K562 (cell line): ENCODE results near the gene TIGD7. TPM values are rescaled to one million over a fixed set of nuclear protein-coding genes. Genes with fewer than 3 reads are reported as not detected.

ENCODE experiments used
- ADNP ChIP-seq: fragments of 200-800 bp; sonication (Bioruptor generic); IDR thresholded peaks from 2 replicates; pipeline ENCODE4 v1.6.1; 2016; ENCODE audit warnings: missing genetic modification characterization, missing compliant biosample characterization
- CBX1 ChIP-seq: sonication (generic); IDR thresholded peaks from 2 replicates; pipeline ENCODE4 v1.6.1; 2016; ENCODE audit warnings: antibody characterized with exemption, low read depth, mild to moderate bottlenecking
- CEBPG ChIP-seq, 3 experiments: fragments of 200-800 bp in 1 of 3; sonication (Bioruptor generic) in 1 of 3; sonication (generic) in 1 of 3; formaldehyde crosslinking in 1 of 3; IDR thresholded peaks in 2 of 3; conservative IDR thresholded peaks in 1 of 3; 2 replicates each; pipeline versions ENCODE4 v1.6.1 to v1.8.0; 2016 to 2022; ENCODE audit warnings: missing compliant biosample characterization in 2 of 3, missing genetic modification characterization in 2 of 3, mild to moderate bottlenecking in 1 of 3, missing genetic modification reagents in 1 of 3
- CHD1 ChIP-seq: fragments of 200-600 bp; sonication (generic); IDR thresholded peaks from one replicate; pipeline ENCODE4 v1.6.1; 2012; ENCODE audit warnings: mild to moderate bottlenecking, moderate library complexity, low read length, inconsistent platforms
- CXXC5 ChIP-seq: fragments of 250-450 bp; sonication (Bioruptor Pico); IDR thresholded peaks from 2 replicates; pipeline ENCODE4 v1.8.0; 2022; ENCODE audit warnings: inconsistent platforms, mild to moderate bottlenecking, moderate library complexity
- DMBX1 ChIP-seq: fragments of 250-450 bp; sonication (Bioruptor Pico); IDR thresholded peaks from 2 replicates; pipeline ENCODE4 v1.8.0; 2022; ENCODE audit warnings: inconsistent platforms, mild to moderate bottlenecking, moderate library complexity, borderline replicate concordance
- HDAC2 ChIP-seq: fragments of 450-650 bp; IDR thresholded peaks from 2 replicates; pipeline ENCODE4 v1.6.1; 2016; ENCODE audit warnings: mild to moderate bottlenecking
- KDM1A ChIP-seq, 2 experiments: fragments of 450-650 bp; IDR thresholded peaks; 2 replicates each; pipeline ENCODE4 v1.6.1; 2016; ENCODE audit warnings: mild to moderate bottlenecking in 2 of 2
- MEF2A ChIP-seq: IDR thresholded peaks from 2 replicates; pipeline ENCODE4 v1.6.1; 2011; ENCODE audit warnings: low read depth, mild to moderate bottlenecking, low read length, moderate library complexity; ENCODE audit not compliant: control insufficient read depth
- NCOA1 ChIP-seq: fragments of 450-650 bp; IDR thresholded peaks from 2 replicates; pipeline ENCODE4 v1.6.1; 2016; ENCODE audit warnings: low read depth
- NFRKB ChIP-seq: fragments of 450-650 bp; IDR thresholded peaks from 2 replicates; pipeline ENCODE4 v1.6.1; 2016; ENCODE audit warnings: low read depth
- SUPT5H ChIP-seq: fragments of 450-650 bp; IDR thresholded peaks from 2 replicates; pipeline ENCODE4 v1.6.1; 2016
- TCFL5 ChIP-seq: fragments of 250-450 bp; sonication (Bioruptor Pico); conservative IDR thresholded peaks from 2 replicates; pipeline ENCODE4 v1.6.1; 2021; ENCODE audit warnings: mild to moderate bottlenecking, moderate library complexity, matching md5 sums
- TEAD4 ChIP-seq, 2 experiments: sonication (generic) in 1 of 2; formaldehyde crosslinking in 1 of 2; IDR thresholded peaks; 2 replicates each; pipeline versions ENCODE4 v1.6.1 to v1.8.0; 2012 to 2022; ENCODE audit warnings: borderline replicate concordance in 1 of 2, inconsistent platforms in 1 of 2, low read length in 1 of 2, mild to moderate bottlenecking in 1 of 2, missing genetic modification reagents in 1 of 2
- TRIM24 ChIP-seq, 2 experiments: fragments of 450-650 bp; IDR thresholded peaks; 2 replicates each; pipeline ENCODE4 v1.6.1; 2016
- ZNF232 ChIP-seq: sonication (generic); formaldehyde crosslinking; IDR thresholded peaks from 2 replicates; pipeline ENCODE4 v1.8.0; 2022; ENCODE audit warnings: mild to moderate bottlenecking, missing genetic modification reagents
- ZNF707 ChIP-seq: fragments of 250-450 bp; sonication (Bioruptor Pico); conservative IDR thresholded peaks from 2 replicates; pipeline ENCODE4 v1.8.0; 2022; ENCODE audit warnings: inconsistent platforms, mild to moderate bottlenecking, moderate library complexity
- polyA plus RNA-seq, 8 experiments: library from polyadenylated mRNA; depleted of rRNA in 4 of 8; stranded (reverse) in 5 of 8; unstranded in 3 of 8; fragments of >200 nt; fragmentation: Nextera tagmentation in 2 of 8; fragmentation: Illumina TruSeq in 1 of 8; extraction: Ambion mirVana in 2 of 8; extraction: Trizol in 1 of 8; gene quantifications; 2 replicates each; pipeline versions ENCODE4 v1.2.1 to v1.2.3, GENCODE V29; 2011 to 2014; ENCODE audit warnings: inconsistent platforms in 1 of 8, missing spikeins in 1 of 8
- total RNA-seq, 7 experiments: library from RNA; depleted of rRNA in 6 of 7; stranded (reverse); fragments of >200 nt in 6 of 7; fragmentation: Illumina TruSeq in 2 of 7; extraction: Trizol in 2 of 7; gene quantifications; 2 replicates each; pipeline versions ENCODE4 v1.2.1 to v1.2.3, GENCODE V29; 2011 to 2021; ENCODE audit warnings: low replicate concordance in 1 of 7
- TF ChIP-seq, protein P1 (sequence below): fragments of 250-450 bp; sonication (Bioruptor Pico); IDR thresholded peaks from 2 replicates; pipeline ENCODE4 v1.5.1; 2021; ENCODE audit warnings: mild to moderate bottlenecking
- TF ChIP-seq, protein P2 (sequence below): fragments of 250-450 bp; sonication (Bioruptor Pico); IDR thresholded peaks from 2 replicates; pipeline ENCODE4 v1.9.0; 2021; ENCODE audit warnings: mild to moderate bottlenecking
- TF ChIP-seq, protein P3 (sequence below), 3 experiments: fragments of 200-800 bp in 1 of 3; sonication (Bioruptor generic) in 1 of 3; sonication (generic) in 1 of 3; formaldehyde crosslinking in 1 of 3; IDR thresholded peaks; 2 replicates each; pipeline versions ENCODE4 v1.6.1 to v1.8.0; 2016 to 2022; ENCODE audit warnings: mild to moderate bottlenecking in 2 of 3, missing compliant biosample characterization in 2 of 3, missing genetic modification characterization in 2 of 3, missing genetic modification reagents in 1 of 3
- TF ChIP-seq, protein P4 (sequence below): fragments of 450-650 bp; IDR thresholded peaks from 2 replicates; pipeline ENCODE4 v1.6.1; 2018; ENCODE audit warnings: mild to moderate bottlenecking, low read depth; ENCODE audit not compliant: partially characterized antibody
- TF ChIP-seq, protein P5 (sequence below), 2 experiments: fragments of 250-450 bp in 1 of 2; fragments of 450-650 bp in 1 of 2; sonication (Bioruptor Pico) in 1 of 2; IDR thresholded peaks; 2 replicates each; pipeline versions ENCODE4 v1.6.1 to v1.8.0; 2016 to 2021; ENCODE audit warnings: mild to moderate bottlenecking in 2 of 2, moderate library complexity in 2 of 2, missing compliant biosample characterization in 1 of 2, missing genetic modification characterization in 1 of 2

Gene TIGD7
- total and polyA plus RNA-seq, 9 of the 15 experiments (the other 6 are each of a cell fraction or from before 2014, with no cell fraction given): 0.84 to 10.7 (median 6.7) TPM

DNA sequence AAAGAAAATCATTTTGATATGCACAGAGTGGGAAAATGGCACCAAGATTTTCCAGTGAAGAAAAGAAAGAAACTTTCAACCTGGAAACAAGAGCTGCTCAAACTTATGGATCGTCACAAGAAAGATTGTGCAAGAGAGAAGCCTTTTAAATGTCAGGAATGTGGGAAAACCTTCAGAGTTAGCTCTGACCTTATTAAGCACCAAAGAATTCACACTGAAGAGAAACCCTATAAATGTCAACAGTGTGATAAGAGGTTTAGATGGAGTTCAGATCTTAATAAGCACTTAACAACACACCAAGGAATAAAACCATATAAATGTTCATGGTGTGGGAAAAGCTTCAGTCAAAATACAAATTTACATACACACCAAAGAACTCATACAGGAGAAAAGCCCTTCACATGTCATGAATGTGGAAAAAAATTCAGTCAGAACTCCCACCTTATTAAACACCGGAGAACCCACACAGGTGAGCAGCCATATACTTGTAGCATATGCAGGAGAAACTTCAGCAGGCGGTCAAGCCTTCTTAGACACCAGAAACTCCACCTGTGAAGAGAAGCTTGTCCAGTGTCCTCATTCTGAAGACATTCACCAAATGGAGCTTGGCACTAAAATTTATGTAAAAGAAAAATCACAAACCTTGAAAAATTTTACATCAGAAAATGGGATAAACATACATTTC lies 12.2 kb upstream of the TIGD7 start (continued):
- TF ChIP-seq CHD1: no peak
- no peak for TF ChIP-seq ZNF707 (CRISPR knock-in tag)
- peak; percentile 51; the same call in 1 of the 2 replicates for TF ChIP-seq HDAC2
- peak; percentile 78 for TF ChIP-seq TEAD4 (IDR thresholded peaks at IDR 0.05; ENCODE audit: low read length)
- TF ChIP-seq TEAD4 (CRISPR knock-in tag; IDR thresholded peaks at IDR 0.05; ENCODE audit: borderline replicate concordance): no peak
- TF ChIP-seq ADNP (tag): 0 out of 2 replicates have a peak, but pooled peaks have one; percentile 40
- no peak for TF ChIP-seq CEBPG (CRISPR knock-in tag; IDR thresholded peaks at IDR 0.05)
- TF ChIP-seq CEBPG (tag; conservative IDR thresholded peaks at IDR 0.05 in 1 of 2, IDR thresholded peaks at IDR 0.05 in 1 of 2): peak in 1 of 2 experiments; percentile 41; a peak in 1 of 4 replicates
- TF ChIP-seq CBX1: peak; percentile 87
- peak; percentile 94 for TF ChIP-seq NFRKB
- TF ChIP-seq, protein P1, sequence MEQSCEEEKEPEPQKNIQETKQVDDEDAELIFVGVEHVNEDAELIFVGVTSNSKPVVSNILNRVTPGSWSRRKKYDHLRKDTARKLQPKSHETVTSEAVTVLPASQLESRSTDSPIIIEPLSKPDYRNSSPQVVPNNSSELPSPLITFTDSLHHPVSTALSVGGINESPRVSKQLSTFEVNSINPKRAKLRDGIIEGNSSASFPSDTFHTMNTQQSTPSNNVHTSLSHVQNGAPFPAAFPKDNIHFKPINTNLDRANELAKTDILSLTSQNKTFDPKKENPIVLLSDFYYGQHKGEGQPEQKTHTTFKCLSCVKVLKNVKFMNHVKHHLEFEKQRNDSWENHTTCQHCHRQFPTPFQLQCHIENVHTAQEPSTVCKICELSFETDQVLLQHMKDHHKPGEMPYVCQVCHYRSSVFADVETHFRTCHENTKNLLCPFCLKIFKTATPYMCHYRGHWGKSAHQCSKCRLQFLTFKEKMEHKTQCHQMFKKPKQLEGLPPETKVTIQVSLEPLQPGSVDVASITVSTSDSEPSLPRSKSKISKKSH (CRISPR knock-in tag): peak; percentile 99
- TF ChIP-seq DMBX1 (CRISPR knock-in tag): 0 out of 2 replicates have a peak, but pooled peaks have one; percentile 22
- TF ChIP-seq KDM1A (IDR thresholded peaks at IDR 0.05): peak in 1 of 2 experiments; percentile 71; a peak in 2 of 4 replicates
- TF ChIP-seq, protein P2, sequence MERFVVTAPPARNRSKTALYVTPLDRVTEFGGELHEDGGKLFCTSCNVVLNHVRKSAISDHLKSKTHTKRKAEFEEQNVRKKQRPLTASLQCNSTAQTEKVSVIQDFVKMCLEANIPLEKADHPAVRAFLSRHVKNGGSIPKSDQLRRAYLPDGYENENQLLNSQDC: no peak
- peak; percentile 47 to 90 for TF ChIP-seq TRIM24 (IDR thresholded peaks at IDR 0.05)
- TF ChIP-seq, protein P3, sequence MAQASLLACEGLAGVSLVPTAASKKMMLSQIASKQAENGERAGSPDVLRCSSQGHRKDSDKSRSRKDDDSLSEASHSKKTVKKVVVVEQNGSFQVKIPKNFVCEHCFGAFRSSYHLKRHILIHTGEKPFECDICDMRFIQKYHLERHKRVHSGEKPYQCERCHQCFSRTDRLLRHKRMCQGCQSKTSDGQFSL (CRISPR knock-in tag; IDR thresholded peaks at IDR 0.05): no peak
- TF ChIP-seq, protein P3 (tag; IDR thresholded peaks at IDR 0.05): 0 out of 4 replicates have a peak, but pooled peaks of 1 of the 2 experiments have one; percentile 40
- TF ChIP-seq ZNF232 (CRISPR knock-in tag): no peak
- no peak for TF ChIP-seq NCOA1
- TF ChIP-seq, protein P4, sequence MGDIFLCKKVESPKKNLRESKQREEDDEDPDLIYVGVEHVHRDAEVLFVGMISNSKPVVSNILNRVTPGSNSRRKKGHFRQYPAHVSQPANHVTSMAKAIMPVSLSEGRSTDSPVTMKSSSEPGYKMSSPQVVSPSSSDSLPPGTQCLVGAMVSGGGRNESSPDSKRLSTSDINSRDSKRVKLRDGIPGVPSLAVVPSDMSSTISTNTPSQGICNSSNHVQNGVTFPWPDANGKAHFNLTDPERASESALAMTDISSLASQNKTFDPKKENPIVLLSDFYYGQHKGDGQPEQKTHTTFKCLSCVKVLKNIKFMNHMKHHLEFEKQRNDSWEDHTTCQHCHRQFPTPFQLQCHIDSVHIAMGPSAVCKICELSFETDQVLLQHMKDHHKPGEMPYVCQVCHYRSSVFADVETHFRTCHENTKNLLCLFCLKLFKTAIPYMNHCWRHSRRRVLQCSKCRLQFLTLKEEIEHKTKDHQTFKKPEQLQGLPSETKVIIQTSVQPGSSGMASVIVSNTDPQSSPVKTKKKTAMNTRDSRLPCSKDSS: peak; percentile 99
- TF ChIP-seq CXXC5 (CRISPR knock-in tag): 0 out of 2 replicates have a peak, but pooled peaks have one; percentile 18
- no peak for TF ChIP-seq SUPT5H
- no peak for TF ChIP-seq MEF2A
- TF ChIP-seq, protein P5, sequence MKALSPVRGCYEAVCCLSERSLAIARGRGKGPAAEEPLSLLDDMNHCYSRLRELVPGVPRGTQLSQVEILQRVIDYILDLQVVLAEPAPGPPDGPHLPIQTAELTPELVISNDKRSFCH (CRISPR knock-in tag; IDR thresholded peaks at IDR 0.05): no peak
- TF ChIP-seq, protein P5 (tag; IDR thresholded peaks at IDR 0.05): peak; percentile 92
- no peak for TF ChIP-seq TCFL5 (CRISPR knock-in tag)
